Measurements from ENCODE around the gene CLEC2A.
"Not testable (repeated sequence)": the region's sequence is repeated elsewhere in the genome, so short reads cannot be mapped to it uniquely, and the experiment has no call there.

Gene CLEC2A

GRCh38 chr12:9932270-9932669, at the start of gene CLEC2A:
CLEC2A (minus strand) TSS chr12:9932370; CDS start chr12:9932329, 41 bp downstream.
- H3K27ac ChIP-seq: no peak within 1 kb of the TSS
- in situ Hi-C loops (cut with HindIII; ENCODE audit: low pct_ligation_motif_present, low sequenced_read_pairs): no loop called here
- no peak for TF ChIP-seq CTCF (IDR thresholded peaks at IDR 0.05; ENCODE audit: low read depth, low read length, missing control alignments)
- H3K4me3 ChIP-seq (ENCODE audit: low read depth, low read length): no peak within 1 kb of the TSS
- H3K27me3 ChIP-seq (replicated peaks): no peaks in the 10 kb centered on the region
- no peaks in the 10 kb centered on the region for H3K36me3 ChIP-seq (replicated peaks)
- DNase-seq: no peak

- in situ Hi-C loops (cut with HindIII; ENCODE audit: low pct_ligation_motif_present, low sequenced_read_pairs): no loop called here
- DNase-seq: no peak
- Histone ChIP-seq H3K36me3 (replicated peaks) (no peaks in the 10 kb centered on the region), H3K27ac (no peak overlapping the region), H3K4me3 (ENCODE audit: low read depth, low read length) (no peak overlapping the region), H3K27me3 (replicated peaks) (no peaks in the 10 kb centered on the region)
- TF ChIP-seq CTCF (IDR thresholded peaks at IDR 0.05; ENCODE audit: low read depth, low read length, missing control alignments): no peak
Observed at GRCh38 chr12:9980126-9980525, 48.0 kb upstream of the CLEC2A start.

GRCh38 chr12:9977916-9978315, 45.7 kb upstream of the CLEC2A start:
- Histone ChIP-seq H3K27ac (no peak overlapping the region), H3K36me3 (replicated peaks) (no peaks in the 10 kb centered on the region), H3K27me3 (replicated peaks) (no peaks in the 10 kb centered on the region), H3K4me3 (ENCODE audit: low read depth, low read length) (no peak overlapping the region)
- no peak for DNase-seq
- in situ Hi-C loops (cut with HindIII; ENCODE audit: low pct_ligation_motif_present, low sequenced_read_pairs): no loop called here
- TF ChIP-seq CTCF (IDR thresholded peaks at IDR 0.05; ENCODE audit: low read depth, low read length, missing control alignments): no peak

GRCh38 chr12:9976626-9977025, 44.5 kb upstream of the CLEC2A start:
- H3K27ac ChIP-seq; in situ Hi-C loops (cut with HindIII; ENCODE audit: low pct_ligation_motif_present, low sequenced_read_pairs); DNase-seq; H3K27me3 ChIP-seq (replicated peaks); H3K4me3 ChIP-seq (ENCODE audit: low read depth, low read length); H3K36me3 ChIP-seq (replicated peaks): not testable (repeated sequence)

- in situ Hi-C loops (cut with HindIII; ENCODE audit: low pct_ligation_motif_present, low sequenced_read_pairs): no loop called here
- Histone ChIP-seq H3K4me3 (ENCODE audit: low read depth, low read length) (no peak overlapping the region), H3K27me3 (replicated peaks) (no peaks in the 10 kb centered on the region), H3K27ac (no peak overlapping the region), H3K36me3 (replicated peaks) (no peaks in the 10 kb centered on the region)
- no peak for TF ChIP-seq CTCF (IDR thresholded peaks at IDR 0.05; ENCODE audit: low read depth, low read length, missing control alignments)
- no peak for DNase-seq
Observed at GRCh38 chr12:9975614-9976013, 43.4 kb upstream of the CLEC2A start.

- H3K27me3 ChIP-seq (replicated peaks); DNase-seq; in situ Hi-C loops (cut with HindIII; ENCODE audit: low pct_ligation_motif_present, low sequenced_read_pairs); H3K4me3 ChIP-seq (ENCODE audit: low read depth, low read length); H3K36me3 ChIP-seq (replicated peaks); H3K27ac ChIP-seq: not testable (repeated sequence)
Observed at GRCh38 chr12:9974731-9975130, 42.6 kb upstream of the CLEC2A start.

- no peak for TF ChIP-seq CTCF (IDR thresholded peaks at IDR 0.05; ENCODE audit: low read depth, low read length, missing control alignments)
- Histone ChIP-seq H3K36me3 (replicated peaks) (no peaks in the 10 kb centered on the region), H3K4me3 (ENCODE audit: low read depth, low read length) (no peak overlapping the region), H3K27ac (no peak overlapping the region), H3K27me3 (replicated peaks) (no peaks in the 10 kb centered on the region)
- no peak for DNase-seq
- in situ Hi-C loops (cut with HindIII; ENCODE audit: low pct_ligation_motif_present, low sequenced_read_pairs): no loop called here
Observed at GRCh38 chr12:9973949-9974348, 41.8 kb upstream of the CLEC2A start.

Measured in brain microvascular endothelial cell (primary cell).